GM15510 (cell line): ENCODE results near the gene RHOU.

Source experiments
- POLR2A ChIP-seq: IDR thresholded peaks from 3 replicates; pipeline ENCODE4 v1.6.1; 2011; ENCODE audit warnings: borderline replicate concordance; ENCODE audit not compliant: insufficient read length; ENCODE audit errors: extremely low read depth

RHOU gene

GRCh38 chr1:228751360-228752098, 16.2 kb downstream of the RHOU start:
- no peak for TF ChIP-seq POLR2A

DNA sequence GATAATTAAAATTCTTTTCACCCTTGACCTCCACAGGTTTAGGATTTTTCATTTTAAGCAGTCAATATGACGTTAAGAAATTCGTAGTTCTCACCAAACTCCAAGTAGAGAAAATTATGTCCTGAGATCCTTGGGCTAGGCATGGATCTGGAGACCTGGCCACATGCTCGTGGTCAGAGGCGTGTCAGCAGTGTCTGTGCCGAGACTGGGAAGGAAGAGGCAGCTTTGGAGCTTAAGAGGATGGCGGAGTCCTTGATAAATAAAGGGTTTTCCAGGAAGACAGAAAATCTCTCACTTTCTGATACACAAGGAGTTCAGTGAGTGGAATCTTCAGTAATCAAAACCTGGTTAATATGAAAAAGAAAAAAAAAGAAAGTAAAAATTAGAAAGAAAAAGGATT, 17.0 kb downstream of the RHOU start:
- TF ChIP-seq POLR2A: no peak

GRCh38 chr1:228752675-228753265, 17.5 kb downstream of the RHOU start:
- TF ChIP-seq POLR2A: no peak

- no peak for TF ChIP-seq POLR2A
Observed at GRCh38 chr1:228753287-228753686, 18.0 kb downstream of the RHOU start.

DNA sequence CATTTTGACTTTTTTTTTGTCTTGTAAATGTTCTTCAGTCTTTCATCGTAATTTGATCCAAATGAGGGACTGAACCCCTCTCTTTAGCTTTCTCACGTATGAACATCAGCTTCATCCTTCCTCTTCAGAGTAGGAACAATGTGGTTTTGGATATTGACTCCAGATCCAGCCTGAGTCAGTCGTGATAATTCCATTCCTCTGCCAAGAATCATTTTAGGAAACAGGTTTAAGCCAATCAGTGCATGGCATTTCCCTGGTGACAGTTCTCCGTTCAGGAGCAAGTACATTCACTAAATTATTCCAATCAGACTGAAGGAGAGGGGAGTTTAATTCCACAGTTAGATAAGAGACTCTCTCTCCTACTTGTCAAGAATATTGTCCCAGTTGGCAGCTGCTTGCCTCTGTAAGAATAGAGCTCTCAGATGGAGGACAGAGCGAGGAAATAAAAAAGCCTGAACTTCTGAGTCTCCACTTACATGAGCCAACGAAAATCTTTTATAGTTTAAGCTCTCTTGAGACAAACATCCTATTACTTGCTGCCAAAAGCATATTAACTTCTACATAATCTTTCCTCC, 18.6 kb downstream of the RHOU start:
- no peak for TF ChIP-seq POLR2A

DNA sequence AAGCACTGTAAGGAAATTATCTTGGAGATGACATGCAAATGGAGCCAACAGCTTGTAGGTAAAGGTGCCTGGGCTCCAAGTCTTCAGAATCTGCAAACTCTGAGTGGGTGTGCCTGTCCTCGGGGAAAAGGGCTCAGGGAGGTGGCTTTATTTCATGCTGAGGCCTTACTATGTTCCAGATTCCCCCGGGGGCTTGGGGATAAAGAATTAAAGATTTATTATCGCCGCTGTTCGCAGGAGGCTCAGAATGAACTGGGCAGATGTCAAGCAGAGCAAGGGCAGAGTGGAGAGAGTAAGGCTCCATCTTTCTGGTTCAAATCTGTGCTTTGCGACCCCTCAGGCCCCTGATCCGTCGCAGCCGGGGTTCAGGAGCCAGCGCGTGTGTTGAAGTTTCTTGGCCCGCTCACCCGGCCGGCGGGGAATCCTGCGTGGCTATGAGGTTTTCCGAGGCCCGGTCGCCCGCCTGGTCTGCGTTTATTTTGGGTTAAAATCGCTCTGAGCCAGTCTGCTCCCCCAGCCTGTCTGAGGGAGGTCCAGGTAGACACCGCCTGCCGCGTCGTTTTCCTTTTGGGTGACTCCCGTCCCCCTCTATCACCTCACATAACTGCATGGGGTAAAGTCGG, 19.5 kb downstream of the RHOU start:
- TF ChIP-seq POLR2A: no peak

GRCh38 chr1:228755800-228756199, 20.5 kb downstream of the RHOU start:
- no peak for TF ChIP-seq POLR2A

DNA sequence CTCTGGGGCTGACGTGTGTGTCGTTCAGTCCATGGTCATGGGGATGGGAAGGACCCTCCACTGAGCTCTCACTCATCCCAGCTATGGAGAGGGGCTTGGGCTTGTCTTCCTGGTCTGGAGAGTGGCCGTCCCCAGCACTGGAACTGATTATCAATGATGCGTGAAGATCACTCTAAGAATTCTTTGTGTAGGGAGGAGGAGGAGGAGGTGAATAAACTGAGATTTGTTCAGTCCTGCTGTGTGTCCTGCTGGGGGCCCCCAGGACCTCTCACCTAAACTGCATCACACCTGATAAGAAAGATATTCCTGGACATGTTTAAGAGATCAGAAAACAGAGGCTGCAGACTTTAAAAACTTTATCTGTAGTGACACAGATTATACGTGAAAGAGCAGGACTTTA, 21.2 kb downstream of the RHOU start:
- no peak for TF ChIP-seq POLR2A

GRCh38 chr1:228758447-228758846, 23.2 kb downstream of the RHOU start:
- TF ChIP-seq POLR2A: no peak

- TF ChIP-seq POLR2A: no peak
Observed at GRCh38 chr1:228760979-228761378, 25.7 kb downstream of the RHOU start.

GRCh38 chr1:228763561-228763960, 28.3 kb downstream of the RHOU start:
- TF ChIP-seq POLR2A: no peak

- TF ChIP-seq POLR2A: no peak
Observed at GRCh38 chr1:228765168-228765946, 30.1 kb downstream of the RHOU start.

DNA sequence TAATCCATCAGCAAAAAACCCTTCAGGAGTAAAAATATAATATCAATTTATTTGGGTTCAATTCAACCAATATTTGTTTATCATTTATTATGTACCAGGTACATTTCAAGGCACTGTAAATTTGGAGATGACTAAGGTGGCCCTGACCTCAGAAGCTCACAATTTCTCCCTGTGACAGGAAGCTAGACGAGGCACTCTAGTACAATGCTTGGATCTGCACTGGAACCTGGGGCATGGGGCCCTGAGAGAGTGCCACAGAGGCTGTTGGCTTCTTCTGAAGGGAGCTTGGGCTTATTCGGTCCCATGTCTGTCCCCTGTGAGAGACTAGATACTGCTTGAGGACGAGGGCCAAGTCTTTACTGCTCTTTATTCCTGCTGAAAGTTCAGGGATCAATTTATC, 31.5 kb downstream of the RHOU start:
- no peak for TF ChIP-seq POLR2A

- TF ChIP-seq POLR2A: no peak
Observed at GRCh38 chr1:228767636-228768354, 32.5 kb downstream of the RHOU start.

DNA sequence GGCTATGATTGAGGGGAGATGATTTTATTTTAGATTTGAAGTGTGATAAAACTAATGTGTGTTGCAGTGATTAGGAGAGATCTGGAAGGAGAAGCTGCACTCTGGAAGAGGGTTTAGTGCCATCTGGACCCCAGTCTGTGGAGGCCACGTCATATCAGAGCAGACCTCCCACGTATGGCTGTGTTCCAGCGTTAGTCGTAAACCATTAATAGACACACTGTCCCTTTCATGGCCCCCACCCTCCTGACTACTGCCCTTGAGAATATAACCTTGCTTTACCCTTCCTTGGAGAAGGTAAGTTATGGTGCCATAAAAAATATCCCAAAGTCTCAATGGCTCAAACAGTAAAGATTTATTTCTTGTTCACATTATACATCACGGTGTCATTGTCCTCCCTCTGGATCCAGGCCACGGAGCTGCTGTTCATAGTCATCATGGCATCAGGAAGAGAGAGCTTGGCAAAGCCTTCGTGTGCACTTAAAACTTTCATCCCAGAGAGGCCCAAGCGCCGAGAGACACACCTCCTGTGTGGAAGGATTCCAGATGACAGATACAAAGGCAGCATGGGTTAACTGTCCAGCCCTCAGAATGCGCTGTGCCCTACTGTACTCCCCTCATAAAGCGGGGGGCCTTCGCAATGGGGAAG, 33.2 kb downstream of the RHOU start:
- no peak for TF ChIP-seq POLR2A

- TF ChIP-seq POLR2A: no peak
Observed at GRCh38 chr1:228770779-228771223, 35.5 kb downstream of the RHOU start.
